OCI-LY1 (cell line): ENCODE measurements around the gene RIPK4.

ENCODE experiments used
- EZH2 ChIP-seq: fragments of 200-600 bp; sonication (generic), shearing (Covaris generic); IDR thresholded peaks from 2 replicates; pipeline ENCODE4 v1.8.0; 2017; ENCODE audit warnings: borderline replicate concordance, mixed run types, mild to moderate bottlenecking, antibody characterized with exemption, low read length, moderate library complexity, mixed read lengths
- TF ChIP-seq, protein P1 (sequence below): fragments of 200-600 bp; sonication (generic), shearing (Covaris generic); IDR thresholded peaks from 2 replicates; pipeline ENCODE4 v1.5.1; 2017; ENCODE audit warnings: mild to moderate bottlenecking, antibody characterized with exemption, low read length, moderate library complexity, mixed read lengths

DNA sequence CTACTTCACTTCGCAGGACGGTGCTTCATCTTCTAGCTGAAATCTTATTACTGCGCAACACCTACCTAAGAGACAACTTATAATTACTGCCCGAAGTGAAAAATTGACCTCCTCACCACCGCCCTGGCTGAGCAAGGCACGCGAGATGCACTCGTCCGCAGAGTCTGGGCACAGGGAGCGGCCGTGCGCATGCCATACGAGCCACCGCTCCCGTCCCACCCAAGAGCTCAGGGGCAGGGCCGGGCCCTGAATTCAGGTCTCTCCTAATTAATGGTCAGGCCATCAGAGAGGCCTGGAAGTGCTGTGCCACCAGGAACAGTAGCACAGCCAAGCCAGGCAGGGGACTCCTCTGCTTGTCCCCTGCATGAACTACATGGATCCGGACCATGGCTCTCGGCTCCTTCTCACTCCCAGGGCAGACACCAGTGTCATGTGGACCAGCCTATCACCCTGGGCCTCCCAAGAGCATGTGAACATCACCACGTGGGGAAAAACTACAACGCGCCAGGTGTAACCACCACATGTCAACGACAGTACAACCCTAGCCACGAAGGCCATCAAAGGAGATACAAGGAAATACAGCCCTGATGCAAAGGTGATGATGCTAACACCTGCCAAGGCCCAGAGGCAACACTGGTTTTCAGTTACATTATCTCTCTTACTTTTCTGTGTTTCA lies 11.5 kb downstream of the RIPK4 start:
- TF ChIP-seq, protein P1, sequence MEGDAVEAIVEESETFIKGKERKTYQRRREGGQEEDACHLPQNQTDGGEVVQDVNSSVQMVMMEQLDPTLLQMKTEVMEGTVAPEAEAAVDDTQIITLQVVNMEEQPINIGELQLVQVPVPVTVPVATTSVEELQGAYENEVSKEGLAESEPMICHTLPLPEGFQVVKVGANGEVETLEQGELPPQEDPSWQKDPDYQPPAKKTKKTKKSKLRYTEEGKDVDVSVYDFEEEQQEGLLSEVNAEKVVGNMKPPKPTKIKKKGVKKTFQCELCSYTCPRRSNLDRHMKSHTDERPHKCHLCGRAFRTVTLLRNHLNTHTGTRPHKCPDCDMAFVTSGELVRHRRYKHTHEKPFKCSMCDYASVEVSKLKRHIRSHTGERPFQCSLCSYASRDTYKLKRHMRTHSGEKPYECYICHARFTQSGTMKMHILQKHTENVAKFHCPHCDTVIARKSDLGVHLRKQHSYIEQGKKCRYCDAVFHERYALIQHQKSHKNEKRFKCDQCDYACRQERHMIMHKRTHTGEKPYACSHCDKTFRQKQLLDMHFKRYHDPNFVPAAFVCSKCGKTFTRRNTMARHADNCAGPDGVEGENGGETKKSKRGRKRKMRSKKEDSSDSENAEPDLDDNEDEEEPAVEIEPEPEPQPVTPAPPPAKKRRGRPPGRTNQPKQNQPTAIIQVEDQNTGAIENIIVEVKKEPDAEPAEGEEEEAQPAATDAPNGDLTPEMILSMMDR = no peak
- no peak for TF ChIP-seq EZH2
